OCI-LY3 (cell line): ENCODE measurements around the gene CDC42EP2.

Source experiments
- CTCF ChIP-seq: fragments of 200-600, 300-600 bp; sonication (generic); IDR thresholded peaks from 2 replicates; pipeline ENCODE4 v1.5.1; 2014; ENCODE audit warnings: antibody characterized with exemption, low read length, low read depth
- EZH2phosphoT487 ChIP-seq: fragments of 200-600 bp; shearing (Covaris generic); IDR thresholded peaks from 2 replicates; pipeline ENCODE4 v1.6.1; 2018; ENCODE audit warnings: antibody characterized with exemption, mixed run types, low read depth

- TF ChIP-seq CTCF, result no peak
- TF ChIP-seq EZH2phosphoT487, result no peak
Measured at GRCh38 chr11:65295571-65296341, 18.9 kb upstream of the CDC42EP2 start.
